ENCODE measurements around the gene PAK2. TPM values are rescaled to one million over a fixed set of nuclear protein-coding genes. Genes with fewer than 3 reads are reported as not detected.

The PAK2 gene
- total RNA-seq, 1 experiment from 2014 or later = 102 TPM

GRCh38 chr3:196810963-196811581, 71.4 kb downstream of the PAK2 start:
- ChIA-PET CTCF (no interaction called here), POLR2A (ENCODE audit: low non-redundant PET) (no interaction called here)
- intact Hi-C loops (cut with micrococcal nuclease; ENCODE audit: unreplicated experiment) = no loop called here
- no peak overlapping the region for H3K27ac ChIP-seq (ENCODE audit: low read depth, low read length, poor library complexity, severe bottlenecking)
- no peaks in the 10 kb centered on the region for H3K4me1 ChIP-seq (ENCODE audit: insufficient read depth, low read length, poor library complexity, severe bottlenecking)
- DNase-seq (ENCODE audit: low spot score) = no peak
- no peaks in the 10 kb centered on the region for H3K27me3 ChIP-seq (replicated peaks; ENCODE audit: insufficient read depth, low read depth, low read length, poor library complexity)
- no peak for TF ChIP-seq CTCF (conservative IDR thresholded peaks at IDR 0.05; ENCODE audit: low read depth, low read length)
- no peak for TF ChIP-seq EZH2 (IDR thresholded peaks at IDR 0.05; ENCODE audit: borderline replicate concordance, low read depth, low read length, poor library complexity, severe bottlenecking)
- H3K4me3 ChIP-seq (ENCODE audit: low read depth, low read length, poor library complexity, severe bottlenecking) = no peak overlapping the region
- H3K9me3 ChIP-seq (ENCODE audit: low read depth, low read length, poor library complexity, severe bottlenecking) = no peaks in the 10 kb centered on the region
- BruUV-seq (replicated peaks) = no TSS peak
- H3K36me3 ChIP-seq (ENCODE audit: insufficient read depth, low read length, poor library complexity, severe bottlenecking) = peaks cover 51% of the 10 kb centered on the region

- Histone ChIP-seq H3K9me3 (ENCODE audit: low read depth, low read length, poor library complexity, severe bottlenecking) (no peaks in the 10 kb centered on the region), H3K4me3 (ENCODE audit: low read depth, low read length, poor library complexity, severe bottlenecking) (no peak overlapping the region), H3K4me1 (ENCODE audit: insufficient read depth, low read length, poor library complexity, severe bottlenecking) (no peaks in the 10 kb centered on the region), H3K36me3 (ENCODE audit: insufficient read depth, low read length, poor library complexity, severe bottlenecking) (peaks cover 38% of the 10 kb centered on the region), H3K27ac (ENCODE audit: low read depth, low read length, poor library complexity, severe bottlenecking) (no peak overlapping the region), H3K27me3 (replicated peaks; ENCODE audit: insufficient read depth, low read depth, low read length, poor library complexity) (no peaks in the 10 kb centered on the region)
- ChIA-PET POLR2A (ENCODE audit: low non-redundant PET) (no interaction called here), CTCF (no interaction called here)
- BruUV-seq (replicated peaks) = no TSS peak
- TF ChIP-seq EZH2 (IDR thresholded peaks at IDR 0.05; ENCODE audit: borderline replicate concordance, low read depth, low read length, poor library complexity, severe bottlenecking) (no peak), CTCF (conservative IDR thresholded peaks at IDR 0.05; ENCODE audit: low read depth, low read length) (no peak)
- intact Hi-C loops (cut with micrococcal nuclease; ENCODE audit: unreplicated experiment) = no loop called here
- no peak for DNase-seq (ENCODE audit: low spot score)
These were observed 73.2 kb downstream of the PAK2 start for GRCh38 chr3:196812853-196813252.

- no peak overlapping the region for H3K4me3 ChIP-seq (ENCODE audit: low read depth, low read length, poor library complexity, severe bottlenecking)
- ChIA-PET CTCF (no interaction called here), POLR2A (ENCODE audit: low non-redundant PET) (no interaction called here)
- intact Hi-C loops (cut with micrococcal nuclease; ENCODE audit: unreplicated experiment) = no loop called here
- H3K4me1 ChIP-seq (ENCODE audit: insufficient read depth, low read length, poor library complexity, severe bottlenecking) = no peaks in the 10 kb centered on the region
- no peak for DNase-seq (ENCODE audit: low spot score)
- no peak for TF ChIP-seq EZH2 (IDR thresholded peaks at IDR 0.05; ENCODE audit: borderline replicate concordance, low read depth, low read length, poor library complexity, severe bottlenecking)
- TF ChIP-seq CTCF (conservative IDR thresholded peaks at IDR 0.05; ENCODE audit: low read depth, low read length) = no peak
- H3K36me3 ChIP-seq (ENCODE audit: insufficient read depth, low read length, poor library complexity, severe bottlenecking) = peaks cover 43% of the 10 kb centered on the region
- H3K9me3 ChIP-seq (ENCODE audit: low read depth, low read length, poor library complexity, severe bottlenecking) = no peaks in the 10 kb centered on the region
- no TSS peak for BruUV-seq (replicated peaks)
- H3K27ac ChIP-seq (ENCODE audit: low read depth, low read length, poor library complexity, severe bottlenecking) = no peak overlapping the region
- no peaks in the 10 kb centered on the region for H3K27me3 ChIP-seq (replicated peaks; ENCODE audit: insufficient read depth, low read depth, low read length, poor library complexity)
These were observed 74.2 kb downstream of the PAK2 start for GRCh38 chr3:196813903-196814302.
